Esophagus squamous epithelium (tissue), 5 donors: ENCODE data around the gene ABR. TPM values are rescaled to one million over a fixed set of nuclear protein-coding genes. Genes with fewer than 3 reads are reported as not detected.

ENCODE experiments used
- DNase-seq: peaks from one replicate; lab custom pipeline; 2025; lab: John Stamatoyannopoulos, UW
- H3K27ac ChIP-seq, 4 donors: fragments of 200-600 bp; sonication (generic); one replicate each; pipeline ENCODE4 v1.5.1; 2016 to 2019; ENCODE audit warnings: mild to moderate bottlenecking in 1 of 4
- H3K27me3 ChIP-seq, 4 donors: fragments of 200-600 bp; sonication (generic); 1 replicate in 3 of 4; 2 replicates in 1 of 4; pipeline versions ENCODE4 v1.5.1 to v1.6.0; 2017 to 2021; ENCODE audit warnings: antibody characterized with exemption in 1 of 4
- H3K36me3 ChIP-seq, 3 donors: fragments of 200-600 bp; sonication (generic); one replicate each; pipeline ENCODE4 v1.5.1; 2016 to 2019
- H3K4me1 ChIP-seq, 3 donors: fragments of 200-600 bp; sonication (generic); one replicate each; pipeline ENCODE4 v1.5.1; 2017 to 2019
- H3K4me3 ChIP-seq, 4 donors: fragments of 200-600 bp; sonication (generic); 1 replicate in 3 of 4; 2 replicates in 1 of 4; pipeline ENCODE4 v1.5.1; 2016 to 2019; ENCODE audit warnings: mild to moderate bottlenecking in 2 of 4, moderate library complexity in 1 of 4
- H3K9me3 ChIP-seq, 3 donors: fragments of 200-600 bp; sonication (generic); one replicate each; pipeline ENCODE4 v1.5.1; 2016 to 2019
- CTCF ChIP-seq, 6 experiments: fragments of 450-650 bp in 4 of 6; fragments of 200-600 bp in 2 of 6; sonication (generic) in 2 of 6; IDR thresholded peaks; one replicate each; pipeline ENCODE4 v1.5.1; 2016 to 2019; ENCODE audit warnings: antibody characterized with exemption in 6 of 6, mild to moderate bottlenecking in 4 of 6, moderate library complexity in 4 of 6
- POLR2A ChIP-seq, 4 donors: fragments of 450-650 bp; IDR thresholded peaks; one replicate each; pipeline ENCODE4 v1.6.1; 2017; ENCODE audit warnings: antibody characterized with exemption in 4 of 4, mild to moderate bottlenecking in 4 of 4, moderate library complexity in 3 of 4
- WGBS, 2 donors: methylation state at CpG; one replicate each; pipeline ENCODE4 v1.1.5; 2018; 5-methylcytosine and 5-hydroxymethylcytosine counted together
- intact Hi-C: fragments of 100-400 bp; cut with DNase I; formaldehyde crosslinking; loops from one replicate; pipeline ENCODE4 v1.15.0; 2022
- total RNA-seq, 4 donors: library from RNA; depleted of rRNA; stranded (reverse); fragments of >200 nt; gene quantifications; one replicate each; pipeline ENCODE4 v1.1.0, GENCODE V29; 2016
- donor health status: DM: yes; HTN: yes; CAD: no.

Gene ABR
- total RNA-seq, 4 donors from 2014 or later: 62.1 to 248 (median 75.5) TPM

DNA sequence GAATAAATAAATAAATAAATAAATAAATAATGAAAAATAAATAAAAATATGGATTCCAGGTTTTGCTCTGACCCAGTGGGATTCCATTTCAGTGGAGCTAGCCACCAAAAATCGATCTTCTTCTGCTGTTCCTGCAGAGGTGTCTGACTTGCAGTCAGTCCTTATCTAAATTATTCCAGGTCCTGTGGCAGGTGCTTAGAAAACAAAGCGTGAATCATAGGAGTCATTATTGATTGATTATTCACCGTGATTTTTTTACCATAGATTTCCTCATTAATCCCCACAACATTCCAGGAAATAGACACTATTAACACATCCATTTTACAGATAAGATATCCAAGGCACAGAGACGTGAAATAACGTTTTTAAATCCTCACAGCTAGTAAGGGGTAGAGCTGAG, 31.5 kb upstream of the ABR start:
- Histone ChIP-seq H3K36me3 (no peaks in the 10 kb centered on the region), H3K27me3 (peaks cover 0 to 23% (median 0%) of the 10 kb centered on the region in 4 donors), H3K27ac (no peak overlapping the region), H3K9me3 (no peaks in the 10 kb centered on the region), H3K4me3 (no peak overlapping the region), H3K4me1 (no peaks in the 10 kb centered on the region)
- 42 to 66% methylated on average over 5 of the region's 5 CpGs for WGBS, 2 donors
- DNase-seq: no peak
- no peak for TF ChIP-seq POLR2A (IDR thresholded peaks at IDR 0.05)
- TF ChIP-seq CTCF (IDR thresholded peaks at IDR 0.05): no peak
- intact Hi-C loops: no loop called here

- Histone ChIP-seq H3K27ac (no peak overlapping the region), H3K4me3 (no peak overlapping the region), H3K4me1 (peaks cover under 1 to 5% (median 2%) of the 10 kb centered on the region in 3 donors), H3K36me3 (no peaks in the 10 kb centered on the region), H3K27me3 (peaks cover 0 to 20% (median 0%) of the 10 kb centered on the region in 4 donors), H3K9me3 (no peaks in the 10 kb centered on the region)
- DNase-seq: no peak
- intact Hi-C loops: no loop called here
- 82 to 87% methylated on average over 6 of the region's 6 CpGs for WGBS, 2 donors
- TF ChIP-seq POLR2A (IDR thresholded peaks at IDR 0.05): no peak
- TF ChIP-seq CTCF (IDR thresholded peaks at IDR 0.05): no peak
Observed at GRCh38 chr17:1208966-1209365, 29.2 kb upstream of the ABR start.

DNA sequence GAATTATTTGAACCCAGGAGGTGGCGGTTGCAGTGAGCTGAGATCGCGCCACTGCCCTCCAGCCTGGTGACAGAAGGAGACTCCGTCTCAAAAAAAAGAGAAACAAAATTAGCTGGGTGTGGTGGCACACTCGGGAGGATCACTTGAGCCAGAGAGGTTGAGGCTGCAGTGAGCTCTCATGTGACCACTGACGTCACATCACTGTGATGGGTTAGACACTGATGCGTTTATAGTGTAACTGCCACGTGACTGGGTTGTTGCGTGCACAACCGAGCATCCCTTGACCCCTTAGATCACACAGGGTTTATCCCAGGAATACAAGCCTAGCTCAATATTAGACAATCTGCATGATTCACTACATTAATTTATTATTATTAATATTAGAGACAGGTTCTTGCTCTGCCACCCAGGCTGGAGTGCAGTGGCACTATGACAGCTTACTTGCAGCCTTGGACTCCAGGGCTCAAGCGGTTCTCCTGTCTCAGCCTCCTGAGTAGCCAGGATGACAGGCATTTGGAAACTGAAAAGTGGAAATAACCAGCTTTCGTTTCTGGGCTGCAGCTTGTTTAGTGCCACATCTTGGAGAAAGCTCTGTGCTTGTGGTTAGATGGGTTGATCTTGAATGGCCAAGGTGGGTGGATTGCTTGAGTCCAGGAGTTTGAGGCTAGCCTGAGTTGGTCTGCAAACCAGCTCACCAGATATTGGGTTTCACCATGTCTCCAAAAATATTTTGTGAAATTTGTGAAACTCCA, 26.4 kb upstream of the ABR start:
- intact Hi-C loops: no loop called here
- Histone ChIP-seq H3K4me1 (peaks cover 6 to 11% (median 7%) of the 10 kb centered on the region in 3 donors), H3K9me3 (no peaks in the 10 kb centered on the region), H3K4me3 (no peak overlapping the region), H3K36me3 (no peaks in the 10 kb centered on the region), H3K27me3 (peaks cover 0 to 12% (median 0%) of the 10 kb centered on the region in 4 donors), H3K27ac (no peak overlapping the region)
- DNase-seq: no peak
- WGBS, 2 donors: 79 to 82% methylated on average over 12 of the region's 12 CpGs
- TF ChIP-seq POLR2A (IDR thresholded peaks at IDR 0.05): no peak
- TF ChIP-seq CTCF (IDR thresholded peaks at IDR 0.05): no peak

DNA sequence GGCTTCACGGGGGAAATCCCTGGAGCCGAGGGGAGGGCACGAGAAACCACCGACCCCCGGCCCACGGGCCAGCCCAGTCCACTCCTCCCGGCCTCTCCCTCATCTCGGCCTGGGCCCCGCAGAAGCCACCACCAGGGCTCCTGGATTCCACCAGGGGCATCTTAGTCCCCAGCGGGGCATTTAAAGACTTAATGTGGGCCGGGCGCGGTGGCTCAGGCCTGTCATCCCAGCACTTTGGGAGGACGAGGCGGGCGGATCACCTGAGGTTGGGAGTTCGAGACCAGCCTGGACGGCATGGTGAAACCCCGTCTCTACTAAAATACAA, 24.1 kb upstream of the ABR start:
- WGBS, 2 donors: 67 to 100% methylated on average over 2 to 3 of the region's 19 CpGs
- H3K27ac ChIP-seq: peak overlapping the region; percentile 48 to 78 (median 73)
- no peak for DNase-seq
- H3K4me1 ChIP-seq: peaks cover 6 to 23% (median 7%) of the 10 kb centered on the region in 3 donors
- TF ChIP-seq POLR2A (IDR thresholded peaks at IDR 0.05): no peak
- TF ChIP-seq CTCF (IDR thresholded peaks at IDR 0.05): no peak
- intact Hi-C loops: no loop called here
- no peaks in the 10 kb centered on the region for H3K9me3 ChIP-seq
- peaks cover 0 to 4% (median 0%) of the 10 kb centered on the region in 4 donors for H3K27me3 ChIP-seq
- H3K4me3 ChIP-seq: peak overlapping the region; percentile 43 to 73 (median 62)
- no peaks in the 10 kb centered on the region for H3K36me3 ChIP-seq

- Histone ChIP-seq H3K27ac (peak overlapping the region; percentile 48 to 78 (median 73)), H3K4me3 (peak overlapping the region; percentile 43 to 73 (median 62)), H3K9me3 (no peaks in the 10 kb centered on the region), H3K36me3 (no peaks in the 10 kb centered on the region), H3K27me3 (peaks cover 0 to 2% (median 0%) of the 10 kb centered on the region in 4 donors), H3K4me1 (peaks cover 7 to 29% (median 8%) of the 10 kb centered on the region in 3 donors)
- TF ChIP-seq POLR2A (IDR thresholded peaks at IDR 0.05) (peak in 1 of 4 donors; percentile 23), CTCF (IDR thresholded peaks at IDR 0.05) (no peak)
- intact Hi-C loops: no loop called here
- 1 to 60% methylated on average over 1 to 19 of the region's 91 CpGs for WGBS, 2 donors
- no peak for DNase-seq
Observed at GRCh38 chr17:1203111-1203966, 23.6 kb upstream of the ABR start.
